Choroid plexus epithelial cell (primary cell): Measurements from ENCODE around the gene PRELID2.

Source experiments
- DNase-seq: peaks from one replicate; pipeline ENCODE4 v3.0.0-alpha.2; 2010; ENCODE audit warnings: low read depth
- H3K4me3 ChIP-seq: 2 replicates; pipeline ENCODE4 v1.5.1; 2011; ENCODE audit warnings: low read depth, mild to moderate bottlenecking, control low read depth, low read length, moderate library complexity
- TF ChIP-seq, protein P1 (sequence below): conservative IDR thresholded peaks from 2 replicates; pipeline ENCODE4 v1.5.1; 2011; ENCODE audit warnings: low read depth, mild to moderate bottlenecking, control low read depth, inconsistent platforms, low read length, moderate library complexity

PRELID2 gene

DNA sequence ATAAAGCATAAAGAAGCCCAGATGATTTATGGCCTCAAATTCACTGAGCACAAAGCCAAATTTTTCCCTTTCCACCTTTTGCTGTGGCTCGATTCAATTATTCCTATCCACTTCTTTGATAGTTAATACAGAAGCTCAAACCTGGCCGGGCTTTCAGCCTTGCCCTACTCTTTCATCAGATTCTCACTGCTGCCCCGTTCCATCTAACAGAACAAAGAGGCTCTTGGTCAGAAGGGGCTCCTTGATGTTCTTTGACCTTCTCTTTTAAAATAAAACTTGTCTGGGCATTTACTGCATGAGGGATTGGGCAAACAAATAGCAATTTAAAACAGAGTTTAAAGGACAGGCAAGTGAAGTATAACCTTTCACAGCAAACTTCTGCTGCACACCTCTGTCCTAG is 27.9 kb upstream of the PRELID2 start:
- TF ChIP-seq, protein P1, sequence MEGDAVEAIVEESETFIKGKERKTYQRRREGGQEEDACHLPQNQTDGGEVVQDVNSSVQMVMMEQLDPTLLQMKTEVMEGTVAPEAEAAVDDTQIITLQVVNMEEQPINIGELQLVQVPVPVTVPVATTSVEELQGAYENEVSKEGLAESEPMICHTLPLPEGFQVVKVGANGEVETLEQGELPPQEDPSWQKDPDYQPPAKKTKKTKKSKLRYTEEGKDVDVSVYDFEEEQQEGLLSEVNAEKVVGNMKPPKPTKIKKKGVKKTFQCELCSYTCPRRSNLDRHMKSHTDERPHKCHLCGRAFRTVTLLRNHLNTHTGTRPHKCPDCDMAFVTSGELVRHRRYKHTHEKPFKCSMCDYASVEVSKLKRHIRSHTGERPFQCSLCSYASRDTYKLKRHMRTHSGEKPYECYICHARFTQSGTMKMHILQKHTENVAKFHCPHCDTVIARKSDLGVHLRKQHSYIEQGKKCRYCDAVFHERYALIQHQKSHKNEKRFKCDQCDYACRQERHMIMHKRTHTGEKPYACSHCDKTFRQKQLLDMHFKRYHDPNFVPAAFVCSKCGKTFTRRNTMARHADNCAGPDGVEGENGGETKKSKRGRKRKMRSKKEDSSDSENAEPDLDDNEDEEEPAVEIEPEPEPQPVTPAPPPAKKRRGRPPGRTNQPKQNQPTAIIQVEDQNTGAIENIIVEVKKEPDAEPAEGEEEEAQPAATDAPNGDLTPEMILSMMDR, result no peak
- no peak for DNase-seq
- H3K4me3 ChIP-seq, result no peak overlapping the region

DNA sequence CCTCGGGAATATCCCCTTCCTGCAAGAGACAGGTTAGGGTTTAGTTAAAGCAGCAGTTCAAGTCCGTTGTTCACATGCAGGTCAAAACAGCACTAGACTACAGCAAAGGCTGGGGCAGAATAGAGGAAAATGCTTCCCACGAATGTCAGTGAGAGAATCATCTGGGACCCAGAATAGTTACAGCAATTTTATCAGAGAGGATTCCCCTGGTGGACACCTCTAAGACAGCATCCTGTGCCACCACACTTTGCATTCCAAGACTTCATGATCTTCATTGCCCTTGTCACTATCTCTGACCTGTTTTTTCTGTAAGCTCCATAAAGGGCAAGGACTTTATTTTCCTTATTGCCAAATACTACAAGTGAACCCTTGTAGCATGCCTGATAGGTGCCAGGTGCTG is 24.8 kb upstream of the PRELID2 start:
- TF ChIP-seq, protein P1, result peak; percentile 26
- H3K4me3 ChIP-seq, result no peak overlapping the region
- no peak for DNase-seq

GRCh38 chr5:145859453-145859852 is 24.3 kb upstream of the PRELID2 start:
- TF ChIP-seq, protein P1, result no peak

GRCh38 chr5:145858959-145859358 is 23.8 kb upstream of the PRELID2 start:
- TF ChIP-seq, protein P1, result no peak
- peak; percentile 43 for DNase-seq
- no peak overlapping the region for H3K4me3 ChIP-seq

More at GRCh38 chr5:145859453-145859852, 24.3 kb upstream of the PRELID2 start:
- no peak overlapping the region for H3K4me3 ChIP-seq
- DNase-seq, result no peak

GRCh38 chr5:145856285-145856818 is 21.2 kb upstream of the PRELID2 start:
- peak; percentile 74 for DNase-seq
- TF ChIP-seq, protein P1, result peak; percentile 20
- peak overlapping the region; percentile 51 for H3K4me3 ChIP-seq

DNA sequence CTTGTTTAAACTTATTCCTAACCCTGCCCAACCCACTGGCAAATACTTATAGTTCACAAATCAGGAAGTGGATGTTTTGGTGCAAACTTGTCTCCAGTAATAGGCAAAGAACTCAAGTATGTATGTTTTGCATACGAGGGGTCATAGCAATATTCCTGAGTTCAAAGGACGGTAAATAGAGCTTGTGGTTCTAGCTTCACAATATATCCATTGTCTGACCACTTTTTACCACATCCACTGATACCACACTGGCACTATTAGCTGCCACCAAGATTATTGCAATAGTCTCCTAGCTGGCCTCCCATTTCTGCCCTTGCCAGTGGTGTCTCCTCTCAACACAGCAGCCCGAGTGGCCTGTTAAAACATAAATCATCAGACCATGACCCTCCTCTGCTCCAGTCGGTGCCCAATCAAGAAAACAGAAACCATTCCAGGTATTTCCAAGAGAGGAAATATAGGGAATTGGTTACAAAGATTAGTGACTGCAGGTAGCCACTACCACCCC is 20.7 kb upstream of the PRELID2 start:
- TF ChIP-seq, protein P1, result no peak
- H3K4me3 ChIP-seq, result no peak overlapping the region

GRCh38 chr5:145854651-145855258 is 19.6 kb upstream of the PRELID2 start:
- peak; percentile 79 for DNase-seq
- TF ChIP-seq, protein P1, result no peak
- no peak overlapping the region for H3K4me3 ChIP-seq

More for the DNA sequence above, 20.7 kb upstream of the PRELID2 start:
- DNase-seq, result no peak
